Smooth muscle cell (in vitro differentiated cells): ENCODE data around the gene ANKZF1. TPM values are rescaled to one million over a fixed set of nuclear protein-coding genes. Genes with fewer than 3 reads are reported as not detected.

Experiments used
- DNase-seq: peaks from one replicate; lab custom pipeline; 2025; ENCODE audit not compliant: unreplicated experiment; lab: John Stamatoyannopoulos, UW
- H2AFZ ChIP-seq: fragments of 200-600 bp; sonication (generic); 2 replicates; pipeline ENCODE4 v1.6.0; 2016; ENCODE audit warnings: antibody characterized with exemption, low read depth, mild to moderate bottlenecking
- H3F3A ChIP-seq: fragments of 200-600 bp; sonication (generic); 2 replicates; pipeline ENCODE4 v1.6.0; 2017; ENCODE audit warnings: antibody characterized with exemption, low read depth
- H3K27ac ChIP-seq: fragments of 200-600 bp; sonication (generic); 2 replicates; pipeline ENCODE4 v1.5.1; 2016; ENCODE audit warnings: low read depth, mild to moderate bottlenecking
- H3K27me3 ChIP-seq: fragments of 200-600 bp; sonication (generic); 2 replicates; pipeline ENCODE4 v1.6.1; 2016; ENCODE audit warnings: low read depth, mild to moderate bottlenecking
- H3K36me3 ChIP-seq: fragments of 200-600 bp; sonication (generic); 2 replicates; pipeline ENCODE4 v1.5.1; 2016; ENCODE audit warnings: low read depth
- H3K4me1 ChIP-seq: fragments of 200-600 bp; sonication (generic); 2 replicates; pipeline ENCODE4 v1.5.1; 2016; ENCODE audit warnings: low read depth
- H3K4me2 ChIP-seq: fragments of 200-600 bp; sonication (generic); 2 replicates; pipeline ENCODE4 v1.6.0; 2016; ENCODE audit warnings: mild to moderate bottlenecking
- H3K4me3 ChIP-seq: fragments of 200-600 bp; sonication (generic); 2 replicates; pipeline ENCODE4 v1.5.1; 2016; ENCODE audit warnings: mild to moderate bottlenecking
- H3K79me2 ChIP-seq: fragments of 200-600 bp; sonication (generic); 2 replicates; pipeline ENCODE4 v1.6.0; 2016; ENCODE audit warnings: low read depth, mild to moderate bottlenecking
- H3K9ac ChIP-seq: fragments of 200-600 bp; sonication (generic); 2 replicates; pipeline ENCODE4 v1.6.0; 2016; ENCODE audit warnings: low read depth
- H3K9me3 ChIP-seq: fragments of 200-600 bp; sonication (generic); replicated peaks from 2 replicates; pipeline ENCODE4 v1.5.1; 2016; ENCODE audit warnings: low read depth
- H4K20me1 ChIP-seq: fragments of 200-600 bp; sonication (generic); 2 replicates; pipeline ENCODE4 v1.6.0; 2016; ENCODE audit warnings: low read depth
- CTCF ChIP-seq: fragments of 200-600 bp; sonication (generic); IDR thresholded peaks from 2 replicates; pipeline ENCODE4 v1.5.1; 2017; ENCODE audit warnings: borderline replicate concordance, mild to moderate bottlenecking, antibody characterized with exemption; ENCODE audit not compliant: insufficient read depth, poor library complexity, severe bottlenecking
- WGBS: methylation state at CpG from one replicate; pipeline ENCODE4 v1.1.7; 2016; ENCODE audit warnings: low lambda C conversion rate; 5-methylcytosine and 5-hydroxymethylcytosine counted together
- polyA plus RNA-seq: library from polyadenylated mRNA; unstranded; fragments of >200 nt; fragmentation: Nextera tagmentation; extraction: Ambion mirVana; gene quantifications from 2 replicates; pipeline ENCODE4 v1.2.1, GENCODE V29; 2016
- total RNA-seq: library from RNA; depleted of rRNA; stranded (reverse); fragments of >200 nt; gene quantifications from 2 replicates; pipeline ENCODE4 v1.2.3, GENCODE V29; 2014

ANKZF1 gene
- total and polyA plus RNA-seq, 2 experiments from 2014 or later = 31.7 to 52.6 TPM

DNA sequence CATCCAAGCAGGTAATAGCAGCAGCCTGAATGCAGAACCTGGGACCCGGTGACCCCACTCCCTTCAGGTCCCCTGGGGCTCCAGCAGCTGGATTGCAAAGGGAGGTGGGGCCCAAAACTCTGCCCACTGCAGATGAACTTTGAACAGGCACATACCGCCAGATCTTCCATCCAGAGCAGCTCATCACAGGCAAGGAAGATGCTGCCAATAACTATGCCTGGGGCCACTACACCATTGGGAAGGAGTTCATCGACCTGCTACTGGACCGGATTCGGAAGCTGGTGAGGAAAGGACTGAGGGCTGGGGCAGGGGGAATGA is 40.4 kb downstream of the ANKZF1 start:
- H3K4me3 ChIP-seq = no peak overlapping the region

GRCh38 chr2:219271021-219271420 is 41.4 kb downstream of the ANKZF1 start:
- no peak for TF ChIP-seq CTCF
- no peaks in the 10 kb centered on the region for H4K20me1 ChIP-seq
- no peak overlapping the region for H2AFZ ChIP-seq
- H3K36me3 ChIP-seq = no peaks in the 10 kb centered on the region
- H3K79me2 ChIP-seq = no peaks in the 10 kb centered on the region
- no peak overlapping the region for H3K27ac ChIP-seq
- no peaks in the 10 kb centered on the region for H3K9me3 ChIP-seq
- H3K27me3 ChIP-seq = no peaks in the 10 kb centered on the region
- peaks cover 3% of the 10 kb centered on the region for H3K4me1 ChIP-seq
- no peak for DNase-seq
- no peak overlapping the region for H3K4me2 ChIP-seq
- H3K4me3 ChIP-seq = no peak overlapping the region
- H3F3A ChIP-seq = peaks cover 3% of the 10 kb centered on the region
- WGBS = 89% methylated on average over 2 of the region's 2 CpGs
- no peak overlapping the region for H3K9ac ChIP-seq

More for the DNA sequence above, 40.4 kb downstream of the ANKZF1 start:
- Histone ChIP-seq H3K9me3 (no peaks in the 10 kb centered on the region), H2AFZ (no peak overlapping the region), H3K79me2 (no peaks in the 10 kb centered on the region), H4K20me1 (no peaks in the 10 kb centered on the region), H3K4me2 (no peak overlapping the region), H3K27ac (no peak overlapping the region), H3K27me3 (no peaks in the 10 kb centered on the region), H3K36me3 (no peaks in the 10 kb centered on the region), H3F3A (peaks cover 3% of the 10 kb centered on the region), H3K9ac (no peak overlapping the region), H3K4me1 (peaks cover 3% of the 10 kb centered on the region)
- WGBS = 92% methylated on average over 5 of the region's 5 CpGs
- no peak for TF ChIP-seq CTCF
- DNase-seq = no peak

DNA sequence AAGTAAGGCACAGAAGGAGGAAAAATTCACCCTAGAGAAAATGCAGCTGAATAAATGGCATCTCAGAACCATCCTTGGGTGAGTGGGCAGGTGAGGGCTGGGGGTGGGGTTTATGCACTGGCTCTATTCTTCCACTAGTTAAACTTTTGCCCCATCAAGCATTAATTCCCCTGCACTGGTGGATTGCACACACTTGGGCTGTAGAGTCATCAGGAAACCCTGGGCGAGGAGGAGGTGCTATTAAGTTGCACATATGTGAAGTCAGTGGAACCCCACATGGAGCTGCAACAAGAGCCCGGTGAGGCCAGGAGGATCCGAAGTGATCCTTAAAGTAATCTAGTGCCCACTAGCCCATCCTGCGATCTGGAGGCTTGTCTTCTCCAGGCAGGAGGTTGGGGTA is 42.8 kb downstream of the ANKZF1 start:
- H3K4me1 ChIP-seq = peaks cover 3% of the 10 kb centered on the region
- no peak for DNase-seq
- no peak overlapping the region for H3K4me3 ChIP-seq
- 90% methylated on average over 4 of the region's 4 CpGs for WGBS
- H3K9me3 ChIP-seq = no peaks in the 10 kb centered on the region
- no peaks in the 10 kb centered on the region for H4K20me1 ChIP-seq
- peaks cover 3% of the 10 kb centered on the region for H3F3A ChIP-seq
- no peak overlapping the region for H3K9ac ChIP-seq
- no peaks in the 10 kb centered on the region for H3K36me3 ChIP-seq
- no peak overlapping the region for H3K27ac ChIP-seq
- no peaks in the 10 kb centered on the region for H3K27me3 ChIP-seq
- H3K79me2 ChIP-seq = no peaks in the 10 kb centered on the region
- H3K4me2 ChIP-seq = no peak overlapping the region
- H2AFZ ChIP-seq = no peak overlapping the region
- TF ChIP-seq CTCF = no peak

DNA sequence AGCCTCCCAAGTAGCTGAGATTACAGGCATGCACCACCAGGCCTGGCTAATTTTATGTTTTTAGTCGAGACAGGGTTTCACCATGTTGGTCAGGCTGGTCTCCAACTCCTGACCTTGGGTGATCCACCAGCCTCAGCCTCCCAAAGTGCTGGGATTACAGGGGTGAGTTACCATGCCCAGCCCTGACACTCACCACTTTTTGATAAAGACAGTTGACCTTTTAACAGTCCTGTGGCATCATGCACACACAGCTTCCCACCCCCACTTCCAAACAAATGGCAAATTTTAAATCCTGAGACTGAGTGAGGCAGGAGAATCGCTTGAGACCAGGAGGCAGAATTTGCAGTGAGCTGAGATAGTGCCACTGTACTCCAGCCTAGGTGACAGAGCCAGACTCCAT is 43.4 kb downstream of the ANKZF1 start:
- peaks cover 6% of the 10 kb centered on the region for H3K4me1 ChIP-seq
- no peaks in the 10 kb centered on the region for H3K79me2 ChIP-seq
- H3F3A ChIP-seq = peaks cover 4% of the 10 kb centered on the region
- no peaks in the 10 kb centered on the region for H4K20me1 ChIP-seq
- H3K4me2 ChIP-seq = no peak overlapping the region
- H3K36me3 ChIP-seq = no peaks in the 10 kb centered on the region
- TF ChIP-seq CTCF = no peak
- H3K27ac ChIP-seq = peak overlapping the region; percentile 98
- H2AFZ ChIP-seq = no peak overlapping the region
- H3K4me3 ChIP-seq = no peak overlapping the region
- H3K27me3 ChIP-seq = no peaks in the 10 kb centered on the region
- WGBS = 35% methylated on average over 2 of the region's 2 CpGs
- no peaks in the 10 kb centered on the region for H3K9me3 ChIP-seq
- no peak for DNase-seq
- no peak overlapping the region for H3K9ac ChIP-seq
